T-helper 1 cell treated with Interleukin-12 subunit alpha and Interleukin-12 subunit beta and Interleukin-4 antibody, amounts not matched to agents 30 ng/mL and 1 ng/mL, for 36 hours (primary cell): ENCODE results near the gene TREH. TPM values are rescaled to one million over a fixed set of nuclear protein-coding genes. Genes with fewer than 3 reads are reported as not detected.

ENCODE experiments used
- intact Hi-C: fragments of 100-400 bp; cut with micrococcal nuclease; formaldehyde crosslinking; loops from one replicate; pipeline ENCODE4 v1.15.1; 2024
- total RNA-seq: library from RNA; stranded (reverse); gene quantifications from 2 replicates; pipeline ENCODE4 v1.2.3, GENCODE V29; 2022

The TREH gene
- total RNA-seq, 1 donor from 2014 or later = not detected

DNA sequence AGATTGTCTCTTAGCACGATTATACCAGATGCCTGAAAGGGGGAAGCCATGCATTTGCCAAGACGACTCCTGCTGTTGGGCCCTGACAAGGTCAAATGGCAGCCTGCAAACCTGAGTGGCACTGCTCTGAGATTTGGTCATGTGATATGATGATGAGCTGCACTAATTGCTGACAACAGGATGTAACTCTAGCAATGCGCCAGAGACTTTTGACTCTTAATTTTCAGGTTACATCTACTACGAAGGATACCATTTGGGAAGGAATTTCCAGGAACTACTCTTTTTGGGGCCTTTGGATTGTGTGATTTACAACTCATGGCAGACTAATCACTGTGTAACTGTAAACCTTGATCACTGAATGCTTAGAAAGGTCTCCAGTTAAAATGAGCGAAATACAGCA lies 13.1 kb downstream of the TREH start:
- intact Hi-C loops = no loop called here

DNA sequence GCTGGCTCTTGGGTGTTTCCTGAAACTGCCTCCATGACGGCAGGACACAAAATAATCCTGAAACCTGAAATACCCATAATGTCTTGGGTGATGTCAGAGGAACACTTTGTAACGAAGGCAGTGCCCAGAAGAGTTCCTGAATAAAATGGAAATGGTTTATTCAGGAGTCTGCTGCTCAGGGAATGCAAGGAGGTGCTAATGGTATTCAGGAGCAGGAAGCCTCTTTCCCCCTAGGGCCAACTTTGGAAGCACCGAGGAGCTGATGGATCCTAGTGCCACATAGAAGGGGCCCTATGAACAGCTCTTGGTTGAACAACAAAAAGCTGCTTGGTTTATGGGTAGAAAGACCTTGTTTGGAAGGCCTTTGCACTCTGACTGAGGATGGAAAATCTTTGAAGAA lies 15.5 kb downstream of the TREH start:
- intact Hi-C loops = no loop called here

- intact Hi-C loops = no loop called here
Observed at GRCh38 chr11:118663381-118663780, 16.1 kb downstream of the TREH start.

- intact Hi-C loops = no loop called here
Observed at GRCh38 chr11:118662401-118663271, 16.8 kb downstream of the TREH start.

DNA sequence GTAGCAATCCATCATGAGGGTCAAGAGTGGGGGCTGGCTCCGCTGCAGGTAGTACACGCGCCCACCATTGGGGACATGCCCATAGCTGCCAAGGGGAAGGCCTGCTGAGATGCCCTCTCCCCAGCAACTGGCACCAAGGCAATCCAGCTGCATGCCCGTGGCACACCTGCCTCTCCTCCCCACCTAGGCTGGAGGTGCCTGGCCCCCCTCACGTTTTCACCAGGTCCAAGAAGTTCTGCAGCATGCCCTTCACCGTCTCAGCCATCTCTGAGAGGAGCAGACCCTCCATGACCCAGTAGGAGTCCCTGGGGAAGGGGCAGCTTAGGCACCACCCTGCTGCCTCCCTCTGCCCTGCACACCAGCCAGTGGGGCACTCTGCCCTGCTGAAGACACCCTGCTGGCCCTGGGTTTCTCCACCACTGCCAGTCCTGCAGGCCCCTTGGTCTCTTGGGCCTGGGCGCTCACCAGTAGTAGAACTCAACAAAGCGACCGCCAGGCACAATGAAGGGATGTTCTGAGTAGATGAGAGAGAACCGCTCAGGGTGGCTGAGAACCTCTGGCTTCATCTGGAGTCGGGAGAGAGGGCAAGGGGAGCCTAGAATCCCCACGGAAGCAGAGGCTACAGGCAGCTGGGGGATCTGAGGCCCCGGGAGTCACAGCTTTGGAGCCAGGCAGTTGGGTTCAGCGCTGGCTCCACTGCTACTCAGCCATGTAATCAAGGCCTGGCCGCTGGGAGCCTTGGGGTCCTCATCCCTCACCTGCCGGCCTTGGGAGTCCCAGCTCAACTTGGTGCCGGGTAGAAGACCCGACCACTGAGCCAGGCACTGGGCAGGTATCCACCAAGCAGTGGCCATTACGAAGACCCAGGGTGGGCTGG lies 17.8 kb downstream of the TREH start:
- intact Hi-C loops = no loop called here

GRCh38 chr11:118660681-118661424 lies 18.6 kb downstream of the TREH start:
- intact Hi-C loops = no loop called here

- intact Hi-C loops = loop anchor here (1.0 kb wide), 4 partner anchors 65 to 515 kb away; partner anchors contain the start of gene UPK2
Observed at GRCh38 chr11:118659953-118660680, 19.3 kb downstream of the TREH start.

DNA sequence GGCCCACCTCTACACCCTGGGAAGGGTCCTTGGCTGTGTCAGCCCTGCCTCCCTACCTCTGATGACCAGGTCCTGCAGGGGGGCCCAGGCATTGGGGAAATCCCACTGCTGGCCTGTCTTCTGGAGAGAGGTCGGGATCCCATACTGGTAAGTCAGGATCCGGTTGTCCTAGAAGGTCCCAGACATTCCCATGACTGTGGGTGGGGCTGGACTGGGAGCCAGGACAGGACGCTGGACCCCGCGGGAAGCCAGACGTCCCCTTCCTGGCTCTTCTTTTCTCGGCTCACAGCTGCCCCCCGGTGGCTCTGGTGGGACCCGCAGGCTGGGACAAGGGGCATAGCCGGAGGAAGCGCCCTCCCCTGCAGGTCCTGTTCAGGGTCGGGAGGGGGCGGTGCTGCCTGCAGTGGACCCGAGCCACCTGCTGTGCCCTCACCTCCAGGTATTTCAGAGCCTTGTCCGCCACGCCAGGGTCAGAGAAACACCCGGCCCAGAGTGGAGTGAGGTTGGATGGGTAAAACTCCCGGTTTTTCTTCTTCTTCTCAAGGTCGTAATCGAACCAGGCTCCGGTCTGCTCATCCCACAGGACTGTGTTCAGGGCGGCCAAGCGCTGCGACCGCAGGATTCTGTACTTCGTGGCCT lies 20.0 kb downstream of the TREH start:
- intact Hi-C loops = loop anchor here (1.0 kb wide), 4 partner anchors 64 to 514 kb away; partner anchors contain the start of gene UPK2

DNA sequence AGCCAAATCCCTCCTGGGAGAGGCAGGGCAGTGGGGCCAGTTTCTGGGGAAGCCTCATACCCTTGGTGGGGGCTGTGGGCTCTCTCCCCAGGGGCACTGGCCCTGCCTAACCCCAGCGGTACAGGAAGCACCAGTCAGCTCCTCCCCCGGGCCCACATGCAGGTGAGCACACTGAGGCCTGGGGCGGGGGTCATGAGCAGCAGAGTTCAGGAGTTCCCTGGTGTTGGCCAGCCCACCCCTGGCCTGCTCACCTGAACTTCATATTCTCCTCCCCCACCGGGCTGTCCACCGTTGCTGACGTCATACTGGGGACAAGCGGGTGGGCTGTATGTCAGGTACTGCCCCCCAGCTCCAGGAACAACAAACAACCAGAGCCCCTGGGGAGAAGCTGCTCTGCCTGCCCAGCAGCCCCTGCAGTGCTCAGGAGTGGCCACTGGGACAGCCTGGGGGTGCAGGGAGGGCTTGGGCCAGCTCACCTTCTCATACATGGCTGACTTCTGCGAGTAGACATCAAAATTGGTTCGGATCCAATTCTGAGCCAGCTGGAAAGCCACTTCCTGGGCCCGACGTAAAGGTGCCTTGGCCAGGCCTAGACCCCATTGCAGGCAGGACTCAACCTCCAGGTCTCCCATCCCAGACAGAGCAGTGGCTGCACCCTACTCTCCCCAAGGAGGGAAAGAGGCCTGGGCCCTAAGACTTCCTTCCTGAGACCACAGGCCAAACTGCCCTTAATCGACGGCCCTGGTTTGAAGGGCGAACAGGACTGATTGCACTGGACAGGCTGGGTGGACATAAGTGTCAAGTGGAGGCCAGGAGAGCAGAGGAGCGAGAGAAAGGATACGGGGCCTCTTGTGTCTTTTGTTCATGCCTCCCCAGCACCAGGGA lies 20.8 kb downstream of the TREH start:
- intact Hi-C loops = loop anchor here (1.0 kb wide), 4 partner anchors 63 to 513 kb away; partner anchors contain the start of gene UPK2

GRCh38 chr11:118657709-118658428 lies 21.6 kb downstream of the TREH start:
- intact Hi-C loops = no loop called here

DNA sequence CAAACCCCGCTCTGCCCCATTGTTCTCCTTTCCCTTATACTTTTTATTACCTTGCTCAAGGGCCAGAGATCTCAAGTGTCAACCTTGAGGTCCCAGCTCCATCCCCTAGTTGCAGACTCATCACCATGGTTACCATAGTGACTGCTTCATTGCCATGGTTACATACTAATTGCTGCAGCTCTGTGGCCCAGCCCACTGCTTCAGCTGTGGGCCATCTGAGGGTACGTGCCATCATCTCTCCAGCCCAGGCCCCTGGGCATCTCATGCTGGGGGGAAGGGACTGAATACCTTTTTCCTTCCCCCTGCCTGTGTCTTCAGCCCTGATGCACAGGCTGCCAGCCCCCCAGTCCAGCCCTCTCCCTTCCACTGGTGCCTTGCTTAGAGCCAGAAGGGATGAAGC lies 22.2 kb downstream of the TREH start:
- intact Hi-C loops = no loop called here

DNA sequence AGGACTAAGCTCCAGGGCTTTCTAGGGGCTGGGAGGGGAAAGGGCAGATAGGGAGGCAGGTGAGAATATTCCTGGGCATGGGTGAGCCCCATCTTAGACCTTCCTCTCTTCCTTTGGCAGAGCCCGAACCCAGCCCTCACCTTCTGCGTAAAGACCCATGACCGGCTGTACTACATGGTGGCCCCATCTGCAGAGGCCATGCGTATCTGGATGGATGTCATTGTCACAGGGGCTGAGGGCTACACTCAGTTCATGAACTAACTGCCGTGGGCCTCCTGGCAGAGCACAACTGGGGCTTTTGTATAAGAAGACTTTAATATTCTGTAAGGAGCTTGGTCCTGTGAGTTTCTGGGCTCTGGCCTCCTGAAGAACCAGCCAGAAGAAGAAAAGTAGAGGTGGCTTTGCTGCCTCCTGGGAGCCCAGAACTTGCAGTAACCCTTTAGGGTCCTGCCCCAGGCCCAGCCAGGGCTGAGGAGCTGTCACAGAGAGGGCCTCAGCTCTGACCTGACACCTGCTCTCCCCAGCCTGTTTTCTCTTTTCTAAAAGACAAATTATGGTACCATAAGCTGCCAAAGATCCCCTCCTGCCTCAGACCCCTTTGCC lies 22.8 kb downstream of the TREH start:
- intact Hi-C loops = no loop called here

DNA sequence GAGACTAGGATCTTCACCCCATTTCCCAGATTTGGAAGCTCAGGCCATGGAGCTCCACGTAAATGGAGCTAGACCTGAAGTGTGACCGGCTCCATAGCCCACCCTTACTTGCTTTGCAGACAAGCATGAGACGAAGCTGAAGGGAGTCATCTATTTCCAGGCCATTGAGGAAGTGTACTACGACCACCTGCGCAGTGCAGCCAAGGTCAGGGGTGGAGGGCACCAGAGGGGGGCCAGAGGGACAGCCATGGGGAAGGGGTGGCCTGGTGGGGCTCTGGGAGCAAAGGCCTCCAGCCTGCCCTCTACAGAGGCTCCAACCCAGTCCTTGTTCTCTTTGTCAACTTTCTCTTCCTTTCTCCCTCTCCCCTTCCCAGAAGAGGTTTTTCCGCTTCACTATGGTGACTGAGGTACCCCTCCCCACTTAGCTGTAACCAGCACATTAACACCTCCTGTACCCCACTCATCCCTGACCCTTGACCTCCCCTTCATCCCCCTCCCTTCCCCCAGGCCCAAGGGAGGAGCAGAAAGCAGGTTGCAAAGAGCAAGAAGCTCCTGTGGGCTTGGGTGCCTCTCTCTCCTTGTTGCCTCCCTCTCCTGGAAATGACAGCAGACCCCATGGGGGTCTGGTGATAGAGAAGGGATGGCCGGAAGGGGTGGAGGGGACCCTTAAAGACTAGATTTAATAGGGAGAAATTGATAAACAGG lies 23.8 kb downstream of the TREH start:
- intact Hi-C loops = no loop called here

DNA sequence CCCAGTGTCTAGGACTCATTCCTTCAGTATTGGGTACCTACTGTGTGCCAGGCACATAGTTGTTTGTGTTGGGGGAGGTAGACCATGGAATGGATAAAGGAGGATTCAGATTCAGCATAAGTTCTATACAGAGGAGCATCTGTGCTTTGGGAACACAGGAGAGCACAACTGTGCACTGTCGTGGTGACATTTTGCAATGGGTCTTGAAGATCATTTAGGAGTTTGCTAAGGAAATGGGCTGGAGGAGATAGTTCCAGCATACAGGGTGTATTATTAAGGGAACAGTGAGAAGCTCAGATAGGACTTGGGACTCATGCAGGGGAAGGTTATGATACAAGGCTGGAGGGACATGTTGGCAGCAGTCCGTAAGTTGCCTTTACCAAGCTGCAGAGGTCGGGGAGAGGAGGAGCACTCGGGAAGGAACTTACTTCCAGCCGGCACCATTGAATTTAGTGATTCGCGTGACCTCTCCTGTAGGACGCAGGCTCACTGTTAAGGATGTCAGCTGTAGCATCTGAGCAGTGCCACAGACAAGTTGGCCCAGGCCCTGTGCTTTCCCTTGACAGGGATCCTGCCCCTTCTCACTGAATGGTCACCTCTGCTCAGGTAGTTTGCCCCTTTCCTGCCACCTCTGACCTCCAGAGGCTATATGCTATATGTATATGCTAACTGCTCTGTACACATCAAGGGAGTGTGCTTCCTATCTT lies 25.6 kb downstream of the TREH start:
- intact Hi-C loops = no loop called here

DNA sequence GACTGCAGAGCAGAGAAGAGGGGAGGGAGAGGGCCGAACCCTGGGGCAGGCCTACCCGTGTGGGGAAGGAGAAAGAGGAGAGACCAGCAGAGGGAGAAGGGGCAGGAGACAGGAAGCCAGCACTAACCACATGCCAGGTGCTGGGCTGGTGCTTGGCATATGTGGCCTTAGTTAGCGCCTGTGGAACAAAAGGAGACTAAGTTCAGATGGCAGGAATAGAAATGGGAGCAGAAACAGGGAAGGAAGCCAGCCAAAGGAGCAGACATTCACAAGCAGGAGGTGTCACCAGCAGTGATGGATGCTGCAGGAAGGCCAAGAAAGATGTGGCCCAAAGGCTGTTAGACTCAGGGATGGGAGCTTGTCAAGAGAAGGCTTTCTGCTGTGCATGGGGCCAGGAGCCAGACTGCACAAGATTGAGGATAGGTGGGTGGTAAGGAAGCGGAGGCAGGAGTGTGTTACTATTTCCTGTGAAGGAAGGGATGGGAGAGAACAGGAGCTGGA lies 26.7 kb downstream of the TREH start:
- intact Hi-C loops = no loop called here

DNA sequence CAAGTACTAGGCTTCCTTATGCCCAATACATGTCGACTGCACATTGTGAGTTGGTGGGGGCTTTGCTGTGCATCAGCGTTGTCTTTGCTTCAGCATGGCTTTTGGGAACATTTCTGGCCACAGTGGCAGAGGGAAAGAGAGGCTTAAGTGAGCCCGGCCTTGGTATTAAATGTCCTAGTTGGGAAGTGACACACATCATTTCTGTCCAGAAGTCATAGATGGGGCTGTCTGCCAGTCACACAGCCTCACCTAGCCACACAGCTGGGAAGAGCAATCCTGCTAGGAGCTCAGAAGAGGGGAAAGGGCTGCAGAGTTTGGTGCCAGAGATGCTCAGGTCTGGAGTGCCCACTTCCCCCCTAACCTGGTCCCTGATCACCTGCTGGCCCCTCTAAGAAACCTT lies 27.6 kb downstream of the TREH start:
- intact Hi-C loops = no loop called here

GRCh38 chr11:118650366-118650765 lies 29.1 kb downstream of the TREH start:
- intact Hi-C loops = no loop called here
